Loucy (cell line): Measurements from ENCODE around the gene ERCC1.

Source experiments
- H2AFZ ChIP-seq: fragments of 200-600 bp; sonication (generic); 2 replicates; pipeline ENCODE4 v1.6.0; 2016; ENCODE audit warnings: antibody characterized with exemption, mild to moderate bottlenecking, low read length, moderate library complexity
- H3F3A ChIP-seq: fragments of 200-600 bp; 2 replicates; pipeline ENCODE4 v1.6.0; 2016; ENCODE audit warnings: antibody characterized with exemption, low read depth, mild to moderate bottlenecking
- H3K27me3 ChIP-seq: fragments of 200-600 bp; sonication (generic); 2 replicates; pipeline ENCODE4 v1.6.1; 2014; ENCODE audit warnings: low read length, mild to moderate bottlenecking; ENCODE audit not compliant: insufficient read depth, poor library complexity, severe bottlenecking
- H3K36me3 ChIP-seq: fragments of 200-600 bp; sonication (generic); 2 replicates; pipeline ENCODE4 v1.6.1; 2016; ENCODE audit warnings: low read length; ENCODE audit not compliant: insufficient read depth
- H3K4me1 ChIP-seq: fragments of 200-600 bp; sonication (generic); 2 replicates; pipeline ENCODE4 v1.5.1; 2014; ENCODE audit warnings: low read length, mild to moderate bottlenecking; ENCODE audit not compliant: insufficient read depth, poor library complexity, severe bottlenecking
- H3K4me2 ChIP-seq: fragments of 200-600 bp; sonication (generic); 2 replicates; pipeline ENCODE4 v1.6.0; 2014; ENCODE audit warnings: antibody characterized with exemption, low read length, low read depth, mild to moderate bottlenecking; ENCODE audit not compliant: poor library complexity, severe bottlenecking
- H3K4me3 ChIP-seq: fragments of 200-600 bp; sonication (generic); 2 replicates; pipeline ENCODE4 v1.5.1; 2014; ENCODE audit warnings: low read length, mild to moderate bottlenecking, mixed read lengths; ENCODE audit not compliant: poor library complexity, severe bottlenecking
- H3K79me2 ChIP-seq: fragments of 200-600 bp; sonication (generic); 2 replicates; pipeline ENCODE4 v1.6.1; 2014; ENCODE audit warnings: low read length; ENCODE audit not compliant: insufficient read depth
- H3K9ac ChIP-seq: fragments of 200-600 bp; sonication (generic); 2 replicates; pipeline ENCODE4 v1.6.0; 2014; ENCODE audit warnings: mild to moderate bottlenecking, low read depth, low read length, moderate library complexity; ENCODE audit not compliant: poor library complexity, severe bottlenecking
- H3K9me2 ChIP-seq: fragments of 200-600 bp; sonication (generic); replicated peaks from 2 replicates; pipeline ENCODE4 v1.6.1; 2016; ENCODE audit warnings: low read depth, low read length, mixed read lengths
- H3K9me3 ChIP-seq: fragments of 200-600 bp; sonication (generic); 2 replicates; pipeline ENCODE4 v1.6.1; 2014; ENCODE audit warnings: mild to moderate bottlenecking, antibody characterized with exemption, low read length, low read depth; ENCODE audit not compliant: insufficient read depth
- H4K20me1 ChIP-seq: fragments of 200-600 bp; sonication (generic); 2 replicates; pipeline ENCODE4 v1.6.0; 2014; ENCODE audit warnings: antibody characterized with exemption, low read length, mild to moderate bottlenecking; ENCODE audit not compliant: insufficient read depth, poor library complexity, severe bottlenecking
- EZH2phosphoT487 ChIP-seq: fragments of 200-600 bp; IDR thresholded peaks from 2 replicates; pipeline ENCODE4 v1.6.1; 2018; ENCODE audit warnings: antibody characterized with exemption, mild to moderate bottlenecking, moderate library complexity, borderline replicate concordance
- TF ChIP-seq, protein P1 (sequence below): fragments of 200-600 bp; sonication (generic); conservative IDR thresholded peaks from 2 replicates; pipeline ENCODE4 v1.5.1; 2014; ENCODE audit warnings: mild to moderate bottlenecking, antibody characterized with exemption, low read length

ERCC1 gene

DNA sequence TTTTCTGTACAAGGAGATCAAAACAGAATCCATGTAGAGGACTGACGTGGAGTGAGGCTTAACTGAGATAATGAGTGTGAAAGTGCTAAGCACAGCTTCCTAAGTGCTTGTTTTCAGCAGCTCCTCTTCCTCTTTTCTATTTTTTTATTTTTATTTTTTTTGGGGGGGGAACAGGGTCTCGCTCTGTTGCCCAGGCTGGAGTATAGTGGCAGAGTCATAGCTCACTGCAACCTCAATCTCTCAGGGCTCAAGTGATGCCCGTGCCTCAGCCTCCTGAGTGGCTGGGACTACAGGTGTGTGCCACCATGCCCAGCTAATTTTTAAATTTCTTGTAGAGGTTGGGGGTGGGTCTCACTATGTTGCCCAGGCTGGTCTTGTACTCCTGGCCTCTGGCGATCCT lies 38.5 kb upstream of the ERCC1 start:
- H3K4me1 ChIP-seq, result no peaks in the 10 kb centered on the region
- no peaks in the 10 kb centered on the region for H3F3A ChIP-seq
- no peaks in the 10 kb centered on the region for H3K9me2 ChIP-seq
- H3K27me3 ChIP-seq, result no peaks in the 10 kb centered on the region
- no peaks in the 10 kb centered on the region for H3K9me3 ChIP-seq
- H3K79me2 ChIP-seq, result no peaks in the 10 kb centered on the region
- H2AFZ ChIP-seq, result no peak overlapping the region
- no peak overlapping the region for H3K4me2 ChIP-seq
- no peaks in the 10 kb centered on the region for H4K20me1 ChIP-seq
- no peak overlapping the region for H3K9ac ChIP-seq
- no peaks in the 10 kb centered on the region for H3K36me3 ChIP-seq
- no peak overlapping the region for H3K4me3 ChIP-seq
- TF ChIP-seq EZH2phosphoT487, result no peak
- TF ChIP-seq, protein P1, sequence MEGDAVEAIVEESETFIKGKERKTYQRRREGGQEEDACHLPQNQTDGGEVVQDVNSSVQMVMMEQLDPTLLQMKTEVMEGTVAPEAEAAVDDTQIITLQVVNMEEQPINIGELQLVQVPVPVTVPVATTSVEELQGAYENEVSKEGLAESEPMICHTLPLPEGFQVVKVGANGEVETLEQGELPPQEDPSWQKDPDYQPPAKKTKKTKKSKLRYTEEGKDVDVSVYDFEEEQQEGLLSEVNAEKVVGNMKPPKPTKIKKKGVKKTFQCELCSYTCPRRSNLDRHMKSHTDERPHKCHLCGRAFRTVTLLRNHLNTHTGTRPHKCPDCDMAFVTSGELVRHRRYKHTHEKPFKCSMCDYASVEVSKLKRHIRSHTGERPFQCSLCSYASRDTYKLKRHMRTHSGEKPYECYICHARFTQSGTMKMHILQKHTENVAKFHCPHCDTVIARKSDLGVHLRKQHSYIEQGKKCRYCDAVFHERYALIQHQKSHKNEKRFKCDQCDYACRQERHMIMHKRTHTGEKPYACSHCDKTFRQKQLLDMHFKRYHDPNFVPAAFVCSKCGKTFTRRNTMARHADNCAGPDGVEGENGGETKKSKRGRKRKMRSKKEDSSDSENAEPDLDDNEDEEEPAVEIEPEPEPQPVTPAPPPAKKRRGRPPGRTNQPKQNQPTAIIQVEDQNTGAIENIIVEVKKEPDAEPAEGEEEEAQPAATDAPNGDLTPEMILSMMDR, result no peak

DNA sequence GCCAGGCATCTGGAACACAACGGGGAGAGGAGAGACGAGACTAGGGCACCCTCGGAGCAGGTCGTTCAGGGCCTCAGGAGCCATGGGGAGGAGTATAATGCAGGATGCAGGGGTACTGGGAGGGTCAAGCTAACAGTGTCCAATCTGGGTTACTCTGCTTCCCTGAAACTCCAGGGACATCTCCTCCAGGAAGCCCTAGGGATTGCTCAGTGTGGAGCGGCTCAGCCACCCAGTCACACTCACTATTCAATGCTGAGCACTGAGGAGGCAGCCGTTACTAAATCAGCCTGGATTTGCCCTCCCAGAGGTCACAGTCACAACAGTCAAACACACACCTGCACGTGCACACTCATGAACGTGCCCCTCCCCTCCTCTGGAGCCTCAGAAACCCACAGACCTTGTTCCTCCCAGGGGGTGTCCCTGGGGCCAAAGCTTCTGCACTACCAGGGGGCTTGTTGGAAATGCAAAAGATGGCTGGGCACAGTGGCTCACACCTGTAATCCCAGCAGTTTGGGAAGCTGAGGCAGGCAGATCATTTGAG lies 37.2 kb upstream of the ERCC1 start:
- TF ChIP-seq, protein P1, result no peak
- TF ChIP-seq EZH2phosphoT487, result no peak
- Histone ChIP-seq H3F3A (no peaks in the 10 kb centered on the region), H3K4me2 (no peak overlapping the region), H3K4me3 (no peak overlapping the region), H3K36me3 (no peaks in the 10 kb centered on the region), H2AFZ (no peak overlapping the region), H3K9ac (no peak overlapping the region), H3K27me3 (no peaks in the 10 kb centered on the region), H4K20me1 (no peaks in the 10 kb centered on the region), H3K4me1 (peaks cover 5% of the 10 kb centered on the region), H3K9me3 (no peaks in the 10 kb centered on the region), H3K79me2 (no peaks in the 10 kb centered on the region), H3K9me2 (no peaks in the 10 kb centered on the region)

DNA sequence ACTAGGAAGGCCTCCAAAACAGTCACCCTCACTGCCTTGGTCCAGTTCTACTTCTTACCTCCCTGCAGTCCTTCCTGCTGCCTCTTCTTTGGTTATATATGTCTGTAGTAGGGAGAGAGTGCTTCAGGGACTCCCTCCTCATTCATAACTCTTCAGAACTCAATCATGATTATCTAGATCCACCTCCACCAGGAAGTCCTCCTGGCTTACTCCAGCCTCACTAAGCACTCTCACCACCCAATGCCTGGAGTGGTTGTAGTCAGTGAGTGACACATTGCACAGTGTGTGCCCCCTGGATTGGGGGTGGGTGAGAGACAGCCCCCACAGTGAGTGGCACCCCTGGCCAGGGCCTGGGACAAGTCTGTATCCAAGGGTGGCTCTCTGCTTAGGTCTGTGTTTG lies 34.1 kb upstream of the ERCC1 start:
- no peaks in the 10 kb centered on the region for H4K20me1 ChIP-seq
- H3K36me3 ChIP-seq, result no peaks in the 10 kb centered on the region
- no peak overlapping the region for H3K4me3 ChIP-seq
- TF ChIP-seq, protein P1, result no peak
- no peak for TF ChIP-seq EZH2phosphoT487
- no peaks in the 10 kb centered on the region for H3K27me3 ChIP-seq
- peaks cover 8% of the 10 kb centered on the region for H3K4me1 ChIP-seq
- no peak overlapping the region for H2AFZ ChIP-seq
- H3K79me2 ChIP-seq, result no peaks in the 10 kb centered on the region
- no peak overlapping the region for H3K4me2 ChIP-seq
- no peaks in the 10 kb centered on the region for H3K9me3 ChIP-seq
- no peaks in the 10 kb centered on the region for H3K9me2 ChIP-seq
- no peak overlapping the region for H3K9ac ChIP-seq
- H3F3A ChIP-seq, result 0 out of 2 replicates have a peak, but pooled peaks cover 3% of the 10 kb centered on the region
